Vagina (tissue), 2 donors: ENCODE data around the gene MTHFD1L. TPM values are rescaled to one million over a fixed set of nuclear protein-coding genes. Genes with fewer than 3 reads are reported as not detected.

Experiments
- DNase-seq, 2 donors: peaks; one replicate each; pipeline ENCODE4 v3.0.0-alpha.2; 2017; ENCODE audit errors: extremely low spot score in 2 of 2
- H3K27ac ChIP-seq: fragments of 200-600 bp; sonication (generic); one replicate; pipeline ENCODE4 v1.5.1; 2019
- H3K27me3 ChIP-seq: fragments of 200-600 bp; sonication (generic); one replicate; pipeline ENCODE4 v1.5.1; 2019
- H3K36me3 ChIP-seq, 2 donors: fragments of 200-600 bp; sonication (generic); one replicate each; pipeline ENCODE4 v1.5.1; 2017 to 2019
- H3K4me1 ChIP-seq: fragments of 200-600 bp; sonication (generic); one replicate; pipeline ENCODE4 v1.5.1; 2019
- H3K4me3 ChIP-seq, 2 donors: fragments of 200-600 bp; sonication (generic); 1 replicate in 1 of 2; 2 replicates in 1 of 2; pipeline ENCODE4 v1.5.1; 2016 to 2019
- H3K9me3 ChIP-seq: fragments of 200-600 bp; sonication (generic); one replicate; pipeline ENCODE4 v1.5.1; 2019
- POLR2A ChIP-seq, 2 donors: fragments of 450-650 bp; IDR thresholded peaks; one replicate each; pipeline ENCODE4 v1.6.1; 2017; ENCODE audit warnings: antibody characterized with exemption in 2 of 2, mild to moderate bottlenecking in 2 of 2, moderate library complexity in 2 of 2
- POLR2AphosphoS5 ChIP-seq, 2 donors: sonication (generic); formaldehyde crosslinking; IDR thresholded peaks; one replicate each; pipeline ENCODE4 v1.9.0; 2017; ENCODE audit warnings: antibody characterized with exemption in 2 of 2, mild to moderate bottlenecking in 2 of 2, low read depth in 1 of 2; ENCODE audit not compliant: insufficient read depth in 1 of 2
- intact Hi-C: fragments of 100-400 bp; cut with DNase I; formaldehyde crosslinking; loops from one replicate; pipeline ENCODE4 v1.15.1; 2023
- total RNA-seq: library from RNA; depleted of rRNA; stranded (reverse); fragments of >200 nt; gene quantifications from one replicate; pipeline ENCODE4 v1.2.3, GENCODE V29; 2016
- TF ChIP-seq, protein P1 (sequence below), 3 experiments: fragments of 450-650 bp in 2 of 3; fragments of 200-600 bp in 1 of 3; sonication (generic) in 1 of 3; IDR thresholded peaks; one replicate each; pipeline ENCODE4 v1.5.1; 2017 to 2019; ENCODE audit warnings: antibody characterized with exemption in 3 of 3, mild to moderate bottlenecking in 2 of 3, moderate library complexity in 2 of 3

Gene MTHFD1L
- total RNA-seq, 1 donor from 2014 or later = 2.7 TPM

DNA sequence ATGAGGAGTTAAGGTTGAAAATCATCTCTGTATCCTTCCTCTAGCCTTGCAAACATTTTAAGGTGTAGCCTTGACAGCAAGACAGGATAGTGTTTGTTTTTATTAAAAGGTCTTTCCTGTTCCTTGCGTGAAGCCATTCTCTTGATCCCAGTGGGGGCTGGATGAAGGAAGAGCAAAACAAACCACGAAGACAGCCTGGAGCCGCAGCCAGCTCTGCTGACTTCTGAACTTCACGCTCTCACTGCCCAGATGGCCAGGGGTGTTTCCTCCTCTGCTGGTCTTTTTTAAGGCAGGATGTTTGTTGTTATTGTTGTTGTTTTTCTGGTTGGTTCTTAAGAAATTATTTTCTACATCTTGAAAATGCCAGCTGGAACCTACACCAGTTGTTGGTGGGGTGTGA is 156.4 kb downstream of the MTHFD1L start:
- no peak overlapping the region for H3K4me3 ChIP-seq
- no peaks in the 10 kb centered on the region for H3K4me1 ChIP-seq
- DNase-seq = no peak
- no peak overlapping the region for H3K27ac ChIP-seq
- intact Hi-C loops = no loop called here
- TF ChIP-seq POLR2A (IDR thresholded peaks at IDR 0.05) (no peak), POLR2AphosphoS5 (IDR thresholded peaks at IDR 0.05; ENCODE audit: insufficient read depth in 1 of 2, low read depth in 1 of 2) (no peak)
- TF ChIP-seq, protein P1, sequence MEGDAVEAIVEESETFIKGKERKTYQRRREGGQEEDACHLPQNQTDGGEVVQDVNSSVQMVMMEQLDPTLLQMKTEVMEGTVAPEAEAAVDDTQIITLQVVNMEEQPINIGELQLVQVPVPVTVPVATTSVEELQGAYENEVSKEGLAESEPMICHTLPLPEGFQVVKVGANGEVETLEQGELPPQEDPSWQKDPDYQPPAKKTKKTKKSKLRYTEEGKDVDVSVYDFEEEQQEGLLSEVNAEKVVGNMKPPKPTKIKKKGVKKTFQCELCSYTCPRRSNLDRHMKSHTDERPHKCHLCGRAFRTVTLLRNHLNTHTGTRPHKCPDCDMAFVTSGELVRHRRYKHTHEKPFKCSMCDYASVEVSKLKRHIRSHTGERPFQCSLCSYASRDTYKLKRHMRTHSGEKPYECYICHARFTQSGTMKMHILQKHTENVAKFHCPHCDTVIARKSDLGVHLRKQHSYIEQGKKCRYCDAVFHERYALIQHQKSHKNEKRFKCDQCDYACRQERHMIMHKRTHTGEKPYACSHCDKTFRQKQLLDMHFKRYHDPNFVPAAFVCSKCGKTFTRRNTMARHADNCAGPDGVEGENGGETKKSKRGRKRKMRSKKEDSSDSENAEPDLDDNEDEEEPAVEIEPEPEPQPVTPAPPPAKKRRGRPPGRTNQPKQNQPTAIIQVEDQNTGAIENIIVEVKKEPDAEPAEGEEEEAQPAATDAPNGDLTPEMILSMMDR (IDR thresholded peaks at IDR 0.05) = no peak
- H3K36me3 ChIP-seq = no peaks in the 10 kb centered on the region
- no peaks in the 10 kb centered on the region for H3K9me3 ChIP-seq
- no peaks in the 10 kb centered on the region for H3K27me3 ChIP-seq

DNA sequence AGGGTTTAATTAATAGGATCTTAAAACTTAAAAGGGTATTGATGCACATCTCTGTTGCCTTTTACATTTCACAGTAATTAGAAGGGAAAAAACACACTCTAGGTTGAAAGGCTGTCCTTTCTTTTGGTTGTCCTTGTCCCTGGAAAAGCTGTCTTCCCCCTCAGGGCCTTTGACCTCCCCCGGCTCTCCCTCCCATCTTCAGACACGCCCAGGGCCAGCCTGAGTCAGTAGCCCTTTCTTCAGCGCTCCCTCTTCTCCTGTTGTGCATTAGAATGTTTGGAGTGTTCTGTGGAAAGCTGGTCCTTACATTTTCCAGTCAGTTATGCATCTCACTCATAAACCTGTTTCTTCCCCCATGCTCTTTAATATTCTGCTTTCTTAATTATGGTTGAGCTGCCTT is 157.0 kb downstream of the MTHFD1L start:
- Histone ChIP-seq H3K27me3 (no peaks in the 10 kb centered on the region), H3K4me1 (no peaks in the 10 kb centered on the region), H3K36me3 (no peaks in the 10 kb centered on the region), H3K4me3 (no peak overlapping the region), H3K9me3 (no peaks in the 10 kb centered on the region), H3K27ac (no peak overlapping the region)
- DNase-seq = no peak
- intact Hi-C loops = no loop called here
- TF ChIP-seq POLR2A (IDR thresholded peaks at IDR 0.05) = no peak
- no peak for TF ChIP-seq POLR2AphosphoS5 (IDR thresholded peaks at IDR 0.05; ENCODE audit: insufficient read depth in 1 of 2, low read depth in 1 of 2)
- TF ChIP-seq, protein P1 (IDR thresholded peaks at IDR 0.05) = no peak

DNA sequence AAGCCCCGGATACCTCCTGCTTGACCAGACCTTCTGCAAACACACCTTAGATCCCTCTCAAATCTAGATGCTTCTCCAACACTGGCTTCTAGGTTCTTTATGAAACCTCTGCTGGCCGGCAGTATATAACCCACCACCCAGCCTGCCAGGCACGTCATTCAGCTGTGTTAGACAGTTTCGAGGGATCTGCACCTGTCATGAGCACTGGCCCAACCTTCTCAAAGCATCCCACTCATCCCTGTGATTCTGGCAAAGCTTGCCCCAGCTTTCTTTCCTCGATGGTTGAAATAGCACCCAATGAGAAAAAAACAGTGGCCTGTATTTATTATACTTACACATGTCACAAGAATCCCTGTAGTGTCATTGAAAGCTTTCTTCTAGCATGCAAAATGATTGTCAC is 157.8 kb downstream of the MTHFD1L start:
- Histone ChIP-seq H3K27ac (no peak overlapping the region), H3K4me3 (no peak overlapping the region), H3K4me1 (no peaks in the 10 kb centered on the region), H3K36me3 (no peaks in the 10 kb centered on the region), H3K9me3 (no peaks in the 10 kb centered on the region), H3K27me3 (no peaks in the 10 kb centered on the region)
- no peak for TF ChIP-seq POLR2A (IDR thresholded peaks at IDR 0.05)
- no peak for TF ChIP-seq POLR2AphosphoS5 (IDR thresholded peaks at IDR 0.05; ENCODE audit: insufficient read depth in 1 of 2, low read depth in 1 of 2)
- TF ChIP-seq, protein P1 (IDR thresholded peaks at IDR 0.05) = no peak
- intact Hi-C loops = no loop called here
- DNase-seq = no peak

DNA sequence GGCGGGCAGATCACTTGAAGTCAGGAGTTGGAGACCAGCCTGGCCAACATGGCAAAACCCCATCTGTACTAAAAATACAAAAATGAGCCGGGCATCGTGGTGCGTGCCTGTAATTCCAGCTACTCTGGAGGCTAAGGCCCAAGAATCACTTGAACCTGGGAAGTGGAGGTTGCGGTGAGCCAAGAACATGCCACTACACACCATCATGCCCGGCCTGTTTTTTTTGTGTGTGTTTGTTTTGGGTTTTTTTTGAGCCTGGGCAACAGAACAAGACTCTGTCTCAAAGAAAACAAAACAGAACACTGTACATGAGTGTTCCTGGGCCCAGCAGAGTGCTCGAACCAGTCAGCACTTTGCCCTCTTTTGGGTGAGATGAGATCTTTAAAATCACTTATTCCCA is 159.1 kb downstream of the MTHFD1L start:
- TF ChIP-seq POLR2A (IDR thresholded peaks at IDR 0.05) (no peak), POLR2AphosphoS5 (IDR thresholded peaks at IDR 0.05; ENCODE audit: insufficient read depth in 1 of 2, low read depth in 1 of 2) (no peak)
- TF ChIP-seq, protein P1 (IDR thresholded peaks at IDR 0.05) = no peak
- DNase-seq = no peak
- no peaks in the 10 kb centered on the region for H3K9me3 ChIP-seq
- no peaks in the 10 kb centered on the region for H3K4me1 ChIP-seq
- H3K4me3 ChIP-seq = no peak overlapping the region
- no peak overlapping the region for H3K27ac ChIP-seq
- intact Hi-C loops = no loop called here
- H3K36me3 ChIP-seq = no peaks in the 10 kb centered on the region
- H3K27me3 ChIP-seq = no peaks in the 10 kb centered on the region

DNA sequence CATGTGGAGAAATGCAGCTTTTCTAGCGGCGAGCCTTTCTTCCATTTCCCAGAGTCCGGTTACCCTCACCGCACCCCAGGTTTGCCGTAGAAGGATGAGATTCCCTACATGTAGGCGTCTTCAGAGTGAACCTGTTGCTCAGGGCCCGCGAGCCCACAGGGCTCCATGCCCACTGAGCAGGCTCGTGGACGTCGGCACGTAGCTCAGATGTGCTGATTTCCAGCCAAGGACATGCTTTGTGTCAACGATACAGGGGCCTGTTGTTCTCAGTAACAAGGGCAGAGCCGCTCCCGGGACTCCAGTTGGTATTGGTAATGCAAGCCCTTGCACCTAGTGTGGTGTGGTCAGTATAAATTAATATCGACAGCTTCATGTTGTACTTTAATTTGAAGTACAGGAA is 159.6 kb downstream of the MTHFD1L start:
- no peaks in the 10 kb centered on the region for H3K4me1 ChIP-seq
- H3K27me3 ChIP-seq = no peaks in the 10 kb centered on the region
- H3K27ac ChIP-seq = no peak overlapping the region
- intact Hi-C loops = no loop called here
- no peak for DNase-seq
- no peaks in the 10 kb centered on the region for H3K36me3 ChIP-seq
- no peak overlapping the region for H3K4me3 ChIP-seq
- TF ChIP-seq, protein P1 (IDR thresholded peaks at IDR 0.05) = no peak
- TF ChIP-seq POLR2AphosphoS5 (IDR thresholded peaks at IDR 0.05; ENCODE audit: insufficient read depth in 1 of 2, low read depth in 1 of 2) = no peak
- no peak for TF ChIP-seq POLR2A (IDR thresholded peaks at IDR 0.05)
- H3K9me3 ChIP-seq = no peaks in the 10 kb centered on the region
